CD4-positive, alpha-beta T cell treated with Interleukin-12 subunit alpha and Interleukin-12 subunit beta, for 1 hour (primary cell): ENCODE measurements around the gene MBD3L5.
A peak's percentile ranks its signal among the peaks of the same experiment; 100 is the strongest.
"Not testable (repeated sequence)": the region's sequence is repeated elsewhere in the genome, so short reads cannot be mapped to it uniquely, and the experiment has no call there.

Experiments used
- DNase-seq: peaks from one replicate; pipeline ENCODE4 v3.0.0-alpha.2; 2020

Gene MBD3L5

GRCh38 chr19:7030278-7030677, at the start of gene MBD3L5:
Gene MBD3L5, plus strand, starts transcription at chr19:7030578. Its CDS starts 34 bp downstream, at chr19:7030612.
- not testable (repeated sequence) for DNase-seq

- DNase-seq = no peak
These were observed 46.9 kb upstream of the MBD3L5 start for GRCh38 chr19:6983448-6983847.

GRCh38 chr19:6987850-6988249, 42.5 kb upstream of the MBD3L5 start:
- no peak for DNase-seq

DNA sequence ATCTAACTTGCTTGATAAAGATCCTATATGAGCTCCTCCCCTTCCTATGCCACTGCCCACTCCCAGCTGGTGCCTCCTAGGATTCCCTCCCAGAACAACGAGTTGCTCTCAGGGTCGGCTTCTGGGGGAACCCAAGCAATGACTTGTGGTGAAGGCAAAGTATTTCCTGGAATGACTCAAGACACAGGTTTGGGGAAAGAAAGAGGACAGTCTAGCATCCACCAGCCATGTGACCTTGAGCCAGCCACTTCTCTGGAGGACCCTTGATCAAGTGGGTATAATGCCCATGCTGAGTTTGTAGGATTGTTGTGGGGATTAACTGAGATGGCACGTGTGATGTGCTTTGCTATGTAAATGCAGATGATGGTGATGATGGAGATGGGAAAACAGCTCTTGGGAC, 42.1 kb upstream of the MBD3L5 start:
- DNase-seq = no peak

GRCh38 chr19:6995054-6995453, 35.3 kb upstream of the MBD3L5 start:
- no peak for DNase-seq

- DNase-seq = no peak
These were observed 33.6 kb upstream of the MBD3L5 start for GRCh38 chr19:6996810-6997209.

GRCh38 chr19:6997679-6998445, 32.5 kb upstream of the MBD3L5 start:
- DNase-seq = no peak

GRCh38 chr19:6999933-7000332, 30.4 kb upstream of the MBD3L5 start:
- no peak for DNase-seq

- DNase-seq = no peak
These were observed 30.0 kb upstream of the MBD3L5 start for GRCh38 chr19:7000333-7000732.

GRCh38 chr19:7000816-7001215, 29.6 kb upstream of the MBD3L5 start:
- DNase-seq = no peak

DNA sequence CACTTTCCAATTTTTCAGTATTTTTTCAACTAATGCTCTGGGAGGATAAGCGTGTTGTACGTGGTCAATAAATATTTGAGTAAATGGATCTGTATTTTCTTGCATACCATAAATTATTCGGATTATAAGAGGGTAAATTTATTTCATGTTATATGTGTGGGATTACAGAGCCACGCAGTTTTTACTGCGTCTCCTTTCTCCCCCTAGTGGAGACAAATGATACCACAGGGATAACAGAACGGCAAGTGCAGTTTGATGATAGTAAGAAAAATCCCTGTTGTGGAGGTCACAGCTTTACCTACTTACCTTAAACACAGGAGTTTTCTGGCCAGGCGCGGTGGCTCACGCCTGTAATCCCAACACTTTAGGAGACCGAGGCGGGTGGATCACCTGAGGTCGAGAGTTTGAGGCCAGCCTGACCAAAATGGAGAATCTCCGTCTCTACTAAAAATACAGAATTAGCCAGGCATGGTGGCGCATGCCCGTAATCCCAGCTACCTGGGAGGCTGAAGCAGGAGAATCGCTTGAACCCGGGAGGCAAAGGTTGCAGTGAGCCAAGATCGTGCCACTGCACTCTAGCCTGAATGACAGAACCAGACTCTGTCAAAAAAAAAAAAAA, 26.0 kb upstream of the MBD3L5 start:
- DNase-seq = no peak

DNA sequence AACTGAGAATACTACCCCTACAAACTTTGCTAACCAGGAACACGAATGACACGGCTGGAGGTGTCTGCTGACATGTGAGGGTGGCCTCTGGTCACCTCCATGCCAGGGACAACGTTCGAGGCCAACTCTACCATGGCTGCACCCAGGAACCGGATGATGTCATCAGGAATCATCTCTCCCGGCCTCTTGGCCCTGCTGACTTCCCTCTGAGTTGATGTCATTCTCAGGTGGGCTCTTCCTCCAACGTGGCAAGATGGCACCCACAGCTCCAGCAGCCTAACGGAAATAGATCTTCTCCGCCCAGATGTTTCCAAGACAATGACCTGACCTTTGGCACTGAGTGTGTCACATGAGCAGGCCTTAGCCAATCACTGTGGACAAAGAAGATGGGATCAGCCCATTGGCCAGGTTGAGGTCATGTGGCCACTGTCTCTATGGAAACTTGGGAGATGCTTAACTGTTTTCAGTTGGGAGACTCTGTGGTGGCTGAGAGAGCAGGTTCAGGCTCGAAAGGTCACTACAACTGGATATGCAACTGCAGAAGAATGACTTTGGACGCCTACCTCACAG, 24.2 kb upstream of the MBD3L5 start:
- DNase-seq = no peak

- no peak for DNase-seq
These were observed 22.5 kb upstream of the MBD3L5 start for GRCh38 chr19:7007859-7008258.

GRCh38 chr19:7010722-7011593, 19.4 kb upstream of the MBD3L5 start:
- no peak for DNase-seq

DNA sequence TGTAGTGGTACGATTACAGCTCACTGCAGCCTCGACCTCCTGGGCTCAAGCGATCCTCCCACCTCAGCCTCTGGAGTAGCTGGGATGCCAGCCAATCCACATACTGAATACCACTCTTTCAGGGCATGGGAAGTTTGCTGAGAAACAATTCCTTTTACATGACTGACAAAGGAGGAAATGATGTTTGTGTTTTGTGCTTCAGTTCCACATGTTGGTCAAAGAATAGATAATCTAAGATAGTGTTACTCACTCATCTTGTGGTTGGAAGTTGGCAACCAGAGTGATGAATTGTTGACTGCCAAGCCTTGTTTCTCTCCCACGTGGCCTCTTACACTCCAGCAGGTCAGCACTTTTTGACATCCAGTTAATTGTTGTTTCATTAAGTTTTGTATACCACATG, 16.7 kb upstream of the MBD3L5 start:
- peak; percentile 10 for DNase-seq

- no peak for DNase-seq
These were observed 11.6 kb upstream of the MBD3L5 start for GRCh38 chr19:7018828-7019227.

- not testable (repeated sequence) for DNase-seq
These were observed 9.0 kb upstream of the MBD3L5 start, which contains the start of gene MBD3L2B for GRCh38 chr19:7021331-7021730. Gene MBD3L2B, minus strand, starts transcription at chr19:7021431. Its CDS starts 34 bp downstream, at chr19:7021397.

DNA sequence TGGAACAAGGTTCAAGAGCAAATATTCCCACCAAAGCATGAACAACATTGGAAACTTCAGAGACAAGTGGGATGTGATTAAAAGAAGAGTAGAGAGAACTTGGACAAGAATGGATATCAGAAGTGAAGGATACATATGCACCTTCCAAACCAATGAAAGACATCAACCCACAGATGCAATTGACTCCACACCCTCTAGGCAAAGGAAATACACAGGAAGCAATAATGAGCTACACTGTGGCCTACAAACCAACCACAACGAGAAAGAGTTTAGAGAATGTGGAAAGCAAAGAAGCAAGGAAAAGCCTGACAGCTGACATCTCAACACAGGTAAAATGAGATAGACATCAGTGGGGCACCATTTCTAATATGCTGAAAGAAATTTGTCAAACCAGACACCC, 1.6 kb upstream of the MBD3L5 start:
- not testable (repeated sequence) for DNase-seq

- not testable (repeated sequence) for DNase-seq
These were observed 9.7 kb downstream of the MBD3L5 start, which contains the start of gene MBD3L4 for GRCh38 chr19:7040079-7040478. Gene MBD3L4, minus strand, starts transcription at chr19:7040179. Its CDS starts 35 bp downstream, at chr19:7040144.

DNA sequence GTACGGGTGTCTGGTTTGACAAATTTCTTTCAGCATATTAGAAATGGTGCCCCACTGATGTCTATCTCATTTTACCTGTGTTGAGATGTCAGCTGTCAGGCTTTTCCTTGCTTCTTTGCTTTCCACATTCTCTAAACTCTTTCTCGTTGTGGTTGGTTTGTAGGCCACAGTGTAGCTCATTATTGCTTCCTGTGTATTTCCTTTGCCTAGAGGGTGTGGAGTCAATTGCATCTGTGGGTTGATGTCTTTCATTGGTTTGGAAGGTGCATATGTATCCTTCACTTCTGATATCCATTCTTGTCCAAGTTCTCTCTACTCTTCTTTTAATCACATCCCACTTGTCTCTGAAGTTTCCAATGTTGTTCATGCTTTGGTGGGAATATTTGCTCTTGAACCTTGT, 11.2 kb downstream of the MBD3L5 start:
- not testable (repeated sequence) for DNase-seq

DNA sequence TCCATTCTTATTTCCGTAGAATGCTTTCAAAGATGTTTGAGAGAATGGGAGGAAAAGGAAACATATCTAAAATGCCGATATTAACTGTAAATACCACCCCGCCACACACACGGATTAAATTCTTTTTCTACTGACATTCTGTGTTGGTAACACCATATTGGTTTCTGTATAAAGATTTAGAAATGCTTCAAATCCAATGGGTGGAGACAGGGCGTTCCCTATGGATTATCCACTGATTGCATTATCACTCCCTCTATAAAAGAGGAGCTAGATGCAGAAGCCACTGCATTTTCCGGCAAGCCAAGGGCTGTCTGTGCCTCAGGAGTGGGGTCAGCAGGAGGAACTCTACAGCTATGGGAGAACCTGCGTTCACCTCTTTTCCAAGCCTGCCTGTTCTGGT, 18.6 kb downstream of the MBD3L5 start, which contains the start of gene MBD3L2:
MBD3L2 (plus strand) TSS at position 301 of the 400 bp plus-strand sequence; CDS start at position 354, 53 bp downstream.
- not testable (repeated sequence) for DNase-seq

- not testable (repeated sequence) for DNase-seq
These were observed 21.0 kb downstream of the MBD3L5 start for GRCh38 chr19:7051421-7051820.

DNA sequence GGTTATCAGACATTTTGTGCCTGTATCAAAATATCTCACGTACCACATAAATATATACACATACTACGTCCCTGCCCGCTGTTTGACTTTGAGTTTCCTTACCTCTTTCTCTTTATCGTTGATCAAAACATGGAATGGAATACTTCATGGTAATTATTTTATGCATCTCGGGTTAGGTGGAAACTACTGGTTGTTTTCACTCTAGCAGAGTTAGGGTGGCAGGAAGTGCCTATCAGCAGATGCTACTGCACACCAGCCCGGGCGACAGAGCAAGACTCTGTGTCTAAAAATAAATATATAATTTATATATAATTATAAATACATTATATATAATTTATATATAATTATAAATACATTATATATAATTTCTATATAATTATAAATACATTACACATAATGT, 22.5 kb downstream of the MBD3L5 start:
- DNase-seq = not testable (repeated sequence)
